GM12878 (cell line): ENCODE results near the gene PPIG.
"Not testable (repeated sequence)": the region's sequence is repeated elsewhere in the genome, so short reads cannot be mapped to it uniquely, and the experiment has no call there.

Source experiments
- CEBPB ChIP-seq, 2 experiments: fragments of 150-350 bp in 1 of 2; IDR thresholded peaks; 2 replicates each; pipeline ENCODE4 v1.6.1; 2012 to 2014; ENCODE audit warnings: low read depth in 2 of 2, low read length in 2 of 2, borderline replicate concordance in 1 of 2, inconsistent platforms in 1 of 2
- EP300 ChIP-seq, 2 experiments: fragments of 150-350 bp in 1 of 2; IDR thresholded peaks; 2 replicates each; pipeline ENCODE4 v1.6.1; 2011 to 2012; ENCODE audit warnings: low read depth in 2 of 2, low read length in 2 of 2, borderline replicate concordance in 1 of 2, improper control_type of control experiment in 1 of 2, inconsistent platforms in 1 of 2; ENCODE audit not compliant: control insufficient read depth in 1 of 2
- POLR2A ChIP-seq: IDR thresholded peaks from 2 replicates; pipeline ENCODE4 v1.6.1; 2011; ENCODE audit warnings: low read depth, mild to moderate bottlenecking, low read length
- RELA ChIP-seq: fragments of 450-650 bp; IDR thresholded peaks from 2 replicates; pipeline ENCODE4 v1.8.0; 2014; ENCODE audit warnings: borderline replicate concordance; ENCODE audit not compliant: partially characterized antibody
- STAT1 ChIP-seq: fragments of 450-650 bp; conservative IDR thresholded peaks from 2 replicates; pipeline ENCODE4 v1.6.1; 2014; ENCODE audit warnings: antibody characterized with exemption, mild to moderate bottlenecking
- YBX1 ChIP-seq: fragments of 450-650 bp; IDR thresholded peaks from 2 replicates; pipeline ENCODE4 v1.6.1; 2016; ENCODE audit warnings: antibody characterized with exemption
- TF ChIP-seq, protein P1 (sequence below): IDR thresholded peaks from 2 replicates; pipeline ENCODE4 v1.6.1; 2011; ENCODE audit warnings: borderline replicate concordance, low read depth, mild to moderate bottlenecking, moderate library complexity, low read length; ENCODE audit not compliant: insufficient read depth, poor library complexity, severe bottlenecking
- TF ChIP-seq, protein P2 (sequence below), 3 experiments: IDR thresholded peaks in 2 of 3; conservative IDR thresholded peaks in 1 of 3; 2 replicates each; pipeline ENCODE4 v1.5.1; 2011; ENCODE audit warnings: low read depth in 3 of 3, low read length in 3 of 3, mild to moderate bottlenecking in 3 of 3, control low read depth in 2 of 3, moderate library complexity in 2 of 3, inconsistent platforms in 1 of 3, mixed read lengths in 1 of 3; ENCODE audit not compliant: control insufficient read depth in 2 of 3, insufficient read depth in 1 of 3; ENCODE audit errors: extremely low read depth in 1 of 3

DNA sequence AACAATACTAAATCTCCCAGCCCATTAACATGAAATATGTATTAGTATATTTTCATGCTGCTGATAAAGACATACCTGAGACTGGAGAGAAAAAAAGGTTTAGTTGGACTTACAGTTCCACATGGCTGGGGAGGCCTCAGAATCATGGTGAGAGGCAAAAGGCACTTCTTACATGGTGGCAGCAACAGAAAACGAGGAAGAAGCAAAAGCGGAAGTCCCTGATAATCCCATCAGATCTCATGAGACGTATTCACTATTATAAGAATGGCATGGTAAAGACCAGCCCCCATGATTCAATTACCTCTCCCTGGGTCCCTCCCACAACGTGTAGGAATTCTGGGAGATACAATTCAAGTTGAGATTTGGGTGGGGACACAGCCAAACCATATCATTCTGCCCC is 102.7 kb downstream of the PPIG start:
- TF ChIP-seq EP300 (IDR thresholded peaks at IDR 0.05; ENCODE audit: borderline replicate concordance in 1 of 2, control insufficient read depth in 1 of 2, low read depth in 2 of 2, low read length in 2 of 2); CEBPB (IDR thresholded peaks at IDR 0.05; ENCODE audit: borderline replicate concordance in 1 of 2, low read depth in 2 of 2, low read length in 2 of 2); YBX1; STAT1; POLR2A; RELA: not testable (repeated sequence)
- TF ChIP-seq, protein P1, sequence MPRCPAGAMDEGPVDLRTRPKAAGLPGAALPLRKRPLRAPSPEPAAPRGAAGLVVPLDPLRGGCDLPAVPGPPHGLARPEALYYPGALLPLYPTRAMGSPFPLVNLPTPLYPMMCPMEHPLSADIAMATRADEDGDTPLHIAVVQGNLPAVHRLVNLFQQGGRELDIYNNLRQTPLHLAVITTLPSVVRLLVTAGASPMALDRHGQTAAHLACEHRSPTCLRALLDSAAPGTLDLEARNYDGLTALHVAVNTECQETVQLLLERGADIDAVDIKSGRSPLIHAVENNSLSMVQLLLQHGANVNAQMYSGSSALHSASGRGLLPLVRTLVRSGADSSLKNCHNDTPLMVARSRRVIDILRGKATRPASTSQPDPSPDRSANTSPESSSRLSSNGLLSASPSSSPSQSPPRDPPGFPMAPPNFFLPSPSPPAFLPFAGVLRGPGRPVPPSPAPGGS: not testable (repeated sequence)
- TF ChIP-seq, protein P2, sequence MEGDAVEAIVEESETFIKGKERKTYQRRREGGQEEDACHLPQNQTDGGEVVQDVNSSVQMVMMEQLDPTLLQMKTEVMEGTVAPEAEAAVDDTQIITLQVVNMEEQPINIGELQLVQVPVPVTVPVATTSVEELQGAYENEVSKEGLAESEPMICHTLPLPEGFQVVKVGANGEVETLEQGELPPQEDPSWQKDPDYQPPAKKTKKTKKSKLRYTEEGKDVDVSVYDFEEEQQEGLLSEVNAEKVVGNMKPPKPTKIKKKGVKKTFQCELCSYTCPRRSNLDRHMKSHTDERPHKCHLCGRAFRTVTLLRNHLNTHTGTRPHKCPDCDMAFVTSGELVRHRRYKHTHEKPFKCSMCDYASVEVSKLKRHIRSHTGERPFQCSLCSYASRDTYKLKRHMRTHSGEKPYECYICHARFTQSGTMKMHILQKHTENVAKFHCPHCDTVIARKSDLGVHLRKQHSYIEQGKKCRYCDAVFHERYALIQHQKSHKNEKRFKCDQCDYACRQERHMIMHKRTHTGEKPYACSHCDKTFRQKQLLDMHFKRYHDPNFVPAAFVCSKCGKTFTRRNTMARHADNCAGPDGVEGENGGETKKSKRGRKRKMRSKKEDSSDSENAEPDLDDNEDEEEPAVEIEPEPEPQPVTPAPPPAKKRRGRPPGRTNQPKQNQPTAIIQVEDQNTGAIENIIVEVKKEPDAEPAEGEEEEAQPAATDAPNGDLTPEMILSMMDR (IDR thresholded peaks at IDR 0.05 in 2 of 3, conservative IDR thresholded peaks at IDR 0.05 in 1 of 3; ENCODE audit: control insufficient read depth in 2 of 3, extremely low read depth in 1 of 3, insufficient read depth in 1 of 3, low read depth in 3 of 3, low read length in 3 of 3): not testable (repeated sequence)
